Measurements from ENCODE around the gene PRSS27.
"Not testable (repeated sequence)": the region's sequence is repeated elsewhere in the genome, so short reads cannot be mapped to it uniquely, and the experiment has no call there.

- not testable (repeated sequence) for TF ChIP-seq ZNF530 (tag by site-specific recombination; IDR thresholded peaks at IDR 0.05; ENCODE audit: low read depth); ZFHX2 (tag by site-specific recombination; conservative IDR thresholded peaks at IDR 0.05); ZNF133 (tag by site-specific recombination; IDR thresholded peaks at IDR 0.05)
- TF ChIP-seq, protein P1, sequence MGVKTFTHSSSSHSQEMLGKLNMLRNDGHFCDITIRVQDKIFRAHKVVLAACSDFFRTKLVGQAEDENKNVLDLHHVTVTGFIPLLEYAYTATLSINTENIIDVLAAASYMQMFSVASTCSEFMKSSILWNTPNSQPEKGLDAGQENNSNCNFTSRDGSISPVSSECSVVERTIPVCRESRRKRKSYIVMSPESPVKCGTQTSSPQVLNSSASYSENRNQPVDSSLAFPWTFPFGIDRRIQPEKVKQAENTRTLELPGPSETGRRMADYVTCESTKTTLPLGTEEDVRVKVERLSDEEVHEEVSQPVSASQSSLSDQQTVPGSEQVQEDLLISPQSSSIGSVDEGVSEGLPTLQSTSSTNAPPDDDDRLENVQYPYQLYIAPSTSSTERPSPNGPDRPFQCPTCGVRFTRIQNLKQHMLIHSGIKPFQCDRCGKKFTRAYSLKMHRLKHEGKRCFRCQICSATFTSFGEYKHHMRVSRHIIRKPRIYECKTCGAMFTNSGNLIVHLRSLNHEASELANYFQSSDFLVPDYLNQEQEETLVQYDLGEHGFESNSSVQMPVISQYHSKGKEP (tag by site-specific recombination; IDR thresholded peaks at IDR 0.05): not testable (repeated sequence)
Measured at GRCh38 chr16:2683041-2683440, 37.0 kb downstream of the PRSS27 start.
